A549 (cell line): ENCODE results near the gene GPR37L1. TPM values are rescaled to one million over a fixed set of nuclear protein-coding genes. Genes with fewer than 3 reads are reported as not detected.

Experiments used
- ATAC-seq, 2 experiments: fragments of 200-7000 bp in 1 of 2; fragments of >200 bp in 1 of 2; cut with Nextera tagmentation in 1 of 2; cut with Tn5 transposase in 1 of 2; 3 replicates each; pipeline versions ENCODE4 v1.8.0 to v1.9.1; 2018 to 2020; ENCODE audit warnings: mild to moderate bottlenecking in 1 of 2, moderate library complexity in 1 of 2
- CTCF ChIA-PET: fragments of 300-600 bp; sonication (Branson Sonifier 250); formaldehyde crosslinking; extraction: SDS; loops from one replicate; lab custom pipeline; 2021; ENCODE audit warnings: antibody characterized with exemption, inconsistent platforms; lab: Yijun Ruan, JAX
- POLR2A ChIA-PET: fragments of 350-600 bp; formaldehyde crosslinking; extraction: SDS; loops from one replicate; lab custom pipeline; 2021; ENCODE audit warnings: antibody characterized with exemption, inconsistent platforms; lab: Yijun Ruan, JAX
- DNase-seq, 2 experiments: peaks; one replicate each; pipeline versions ENCODE4 v3.0.0 to v3.0.0-alpha.2; 2011 to 2016; ENCODE audit warnings: low read depth in 1 of 2, low spot score in 1 of 2
- FAIRE-seq: peaks from 2 replicates; lab custom pipeline; 2011; peaks lifted over from hg19 to GRCh38; lab: Jason Lieb, UNC
- H3K27ac ChIP-seq, 2 experiments: fragments of >200 bp; sonication (Bioruptor Twin); formaldehyde crosslinking; 3 replicates each; pipeline ENCODE4 v1.5.1; 2016 to 2017
- H3K4me1 ChIP-seq: fragments of >200 bp; sonication (Bioruptor Twin); formaldehyde crosslinking; 3 replicates; pipeline ENCODE4 v1.6.1; 2016
- H3K4me2 ChIP-seq: fragments of >200 bp; sonication (Bioruptor Twin); formaldehyde crosslinking; 3 replicates; pipeline ENCODE4 v1.6.1; 2016
- H3K4me3 ChIP-seq: fragments of >200 bp; sonication (Bioruptor Twin); formaldehyde crosslinking; 3 replicates; pipeline ENCODE4 v1.5.1; 2016
- H3K9me3 ChIP-seq: fragments of >200 bp; sonication (Bioruptor Twin); formaldehyde crosslinking; 3 replicates; pipeline ENCODE4 v1.6.1; 2016
- CHD4 ChIP-seq: fragments of 200-600 bp; sonication (generic); IDR thresholded peaks from 2 replicates; pipeline ENCODE4 v1.6.1; 2016; ENCODE audit warnings: antibody characterized with exemption, mild to moderate bottlenecking, borderline replicate concordance
- E2F6 ChIP-seq: IDR thresholded peaks from 2 replicates; pipeline ENCODE4 v1.6.1; 2012; ENCODE audit warnings: low read depth, borderline replicate concordance
- FOSB ChIP-seq: fragments of 250-450 bp; sonication (Bioruptor Pico); IDR thresholded peaks from 2 replicates; pipeline ENCODE4 v1.5.0; 2020; ENCODE audit warnings: mild to moderate bottlenecking, moderate library complexity
- FOSL2 ChIP-seq, 2 experiments: fragments of 450-650 bp in 1 of 2; fragments of >200 bp in 1 of 2; sonication (Bioruptor Twin) in 1 of 2; formaldehyde crosslinking; IDR thresholded peaks; 2 replicates each; pipeline versions ENCODE4 v1.5.0 to v1.6.1; 2016 to 2020; ENCODE audit warnings: mild to moderate bottlenecking in 1 of 2, moderate library complexity in 1 of 2
- HDAC2 ChIP-seq: fragments of 200-600 bp; sonication (generic); IDR thresholded peaks from 2 replicates; pipeline ENCODE4 v1.6.1; 2016
- HES2 ChIP-seq: fragments of >200 bp; sonication (Bioruptor Twin); formaldehyde crosslinking; IDR thresholded peaks from 2 replicates; pipeline ENCODE4 v1.6.1; 2016
- HEYL ChIP-seq: fragments of 250-450 bp; sonication (Bioruptor Pico); IDR thresholded peaks from 2 replicates; pipeline ENCODE4 v1.8.0; 2021; ENCODE audit warnings: mild to moderate bottlenecking, moderate library complexity
- MAX ChIP-seq: IDR thresholded peaks from 2 replicates; pipeline ENCODE4 v1.6.1; 2012
- NR3C1 ChIP-seq: fragments of >200 bp; sonication (Bioruptor Twin); formaldehyde crosslinking; IDR thresholded peaks from 3 replicates; pipeline ENCODE4 v1.6.1; 2017
- POLR2AphosphoS2 ChIP-seq: conservative IDR thresholded peaks from 2 replicates; pipeline ENCODE4 v1.6.1; 2012; ENCODE audit warnings: low read length, improper control_type of control experiment, inconsistent platforms
- TP53 ChIP-seq: fragments of 250-450 bp; sonication (Bioruptor Pico); IDR thresholded peaks from 2 replicates; pipeline ENCODE4 v1.5.0; 2021; ENCODE audit warnings: mild to moderate bottlenecking, moderate library complexity
- ZFP36 ChIP-seq: fragments of 450-650 bp; IDR thresholded peaks from 2 replicates; pipeline ENCODE4 v1.6.1; 2014; ENCODE audit warnings: borderline replicate concordance; ENCODE audit not compliant: partially characterized antibody
- WGBS: methylation state at CpG from one replicate; pipeline ENCODE4 v1.1.6; 2017; ENCODE audit errors: missing lambda C conversion rate; 5-methylcytosine and 5-hydroxymethylcytosine counted together
- polyA plus RNA-seq, 4 experiments: library from polyadenylated mRNA; depleted of rRNA in 3 of 4; stranded (reverse); fragments of >200 nt; fragmentation: RNase III in 1 of 4; extraction: RNeasy Plus Mini Kit Qiagen cat#74134 plus additional on column Dnase treatment in 1 of 4; gene quantifications; 2 replicates in 3 of 4; 3 replicates in 1 of 4; pipeline ENCODE4 v1.2.3, GENCODE V29; 2011 to 2017
- TF ChIP-seq, protein P1 (sequence below): fragments of >200 bp; sonication (Bioruptor Twin); formaldehyde crosslinking; IDR thresholded peaks from 3 replicates; pipeline ENCODE4 v1.5.1; 2016
- TF ChIP-seq, protein P2 (sequence below): fragments of 250-450 bp; sonication (Bioruptor Pico); IDR thresholded peaks from 2 replicates; pipeline ENCODE4 v1.5.0; 2020; ENCODE audit warnings: low read depth, mild to moderate bottlenecking, moderate library complexity
- TF ChIP-seq, protein P3 (sequence below): fragments of 450-650 bp; IDR thresholded peaks from 2 replicates; pipeline ENCODE4 v1.6.1; 2014; ENCODE audit warnings: antibody characterized with exemption
- TF ChIP-seq, protein P4 (sequence below): fragments of 150-350 bp; IDR thresholded peaks from 2 replicates; pipeline ENCODE4 v1.6.1; 2014; ENCODE audit warnings: low read depth, mild to moderate bottlenecking, low read length

The GPR37L1 gene
- polyA plus RNA-seq, 2 of the 4 experiments (the other 2 are of a cell fraction), result 0.08 to 0.13 TPM

GRCh38 chr1:202125611-202126010 is 2.9 kb downstream of the GPR37L1 start:
- WGBS, result 85% methylated on average over 8 of the region's 8 CpGs
- no peak overlapping the region for H3K4me3 ChIP-seq
- ATAC-seq, result no peak
- H3K27ac ChIP-seq, result no peak overlapping the region
- DNase-seq, result no peak
- FAIRE-seq, result no peak
- ChIA-PET CTCF (interaction anchor here (0.6 to 31.9 kb wide), 7 partner anchors 7 to 229 kb away, joined by 3 to 1624 read pairs (median 3); partner anchors contain the start of genes ELF3 and RNPEP), POLR2A (interaction anchor here (0.6 to 1.5 kb wide), 2 partner anchors 12 to 115 kb away, joined by 4 read pairs; partner anchors contain the start of gene ELF3)
- TF ChIP-seq E2F6 (no peak), ZFP36 (no peak), TP53 (CRISPR knock-in tag) (no peak), NR3C1 (no peak), FOSL2 (IDR thresholded peaks at IDR 0.05) (no peak), FOSL2 (CRISPR knock-in tag; IDR thresholded peaks at IDR 0.05) (no peak)
- TF ChIP-seq, protein P1, sequence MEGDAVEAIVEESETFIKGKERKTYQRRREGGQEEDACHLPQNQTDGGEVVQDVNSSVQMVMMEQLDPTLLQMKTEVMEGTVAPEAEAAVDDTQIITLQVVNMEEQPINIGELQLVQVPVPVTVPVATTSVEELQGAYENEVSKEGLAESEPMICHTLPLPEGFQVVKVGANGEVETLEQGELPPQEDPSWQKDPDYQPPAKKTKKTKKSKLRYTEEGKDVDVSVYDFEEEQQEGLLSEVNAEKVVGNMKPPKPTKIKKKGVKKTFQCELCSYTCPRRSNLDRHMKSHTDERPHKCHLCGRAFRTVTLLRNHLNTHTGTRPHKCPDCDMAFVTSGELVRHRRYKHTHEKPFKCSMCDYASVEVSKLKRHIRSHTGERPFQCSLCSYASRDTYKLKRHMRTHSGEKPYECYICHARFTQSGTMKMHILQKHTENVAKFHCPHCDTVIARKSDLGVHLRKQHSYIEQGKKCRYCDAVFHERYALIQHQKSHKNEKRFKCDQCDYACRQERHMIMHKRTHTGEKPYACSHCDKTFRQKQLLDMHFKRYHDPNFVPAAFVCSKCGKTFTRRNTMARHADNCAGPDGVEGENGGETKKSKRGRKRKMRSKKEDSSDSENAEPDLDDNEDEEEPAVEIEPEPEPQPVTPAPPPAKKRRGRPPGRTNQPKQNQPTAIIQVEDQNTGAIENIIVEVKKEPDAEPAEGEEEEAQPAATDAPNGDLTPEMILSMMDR, result no peak
- TF ChIP-seq, protein P2, sequence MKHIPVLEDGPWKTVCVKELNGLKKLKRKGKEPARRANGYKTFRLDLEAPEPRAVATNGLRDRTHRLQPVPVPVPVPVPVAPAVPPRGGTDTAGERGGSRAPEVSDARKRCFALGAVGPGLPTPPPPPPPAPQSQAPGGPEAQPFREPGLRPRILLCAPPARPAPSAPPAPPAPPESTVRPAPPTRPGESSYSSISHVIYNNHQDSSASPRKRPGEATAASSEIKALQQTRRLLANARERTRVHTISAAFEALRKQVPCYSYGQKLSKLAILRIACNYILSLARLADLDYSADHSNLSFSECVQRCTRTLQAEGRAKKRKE, result no peak
- H3K9me3 ChIP-seq, result no peaks in the 10 kb centered on the region
- H3K4me2 ChIP-seq, result no peak overlapping the region
- peaks cover 14% of the 10 kb centered on the region; the same call in 1 of the 3 replicates for H3K4me1 ChIP-seq

DNA sequence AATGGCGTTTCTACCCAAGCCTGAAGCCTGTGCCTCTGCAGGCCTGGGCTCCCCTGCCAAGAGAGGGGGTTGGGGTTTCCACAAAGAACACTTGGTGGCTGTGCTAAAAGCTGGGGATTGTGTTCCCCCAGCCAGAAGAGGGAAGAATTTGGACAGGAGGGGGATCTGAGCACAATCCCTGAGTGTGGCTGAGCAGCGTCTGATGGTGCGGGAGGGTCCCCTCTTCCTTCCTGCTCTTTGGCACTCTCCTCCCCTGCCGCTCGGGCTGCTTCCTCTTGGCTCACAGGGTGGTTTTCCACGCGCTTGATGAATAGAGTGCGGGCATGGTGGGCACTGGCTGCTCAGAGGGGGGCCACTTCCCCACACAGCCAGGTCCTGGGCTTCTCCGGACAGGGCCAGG is 3.7 kb downstream of the GPR37L1 start:
- FAIRE-seq (no peak), ATAC-seq (no peak), DNase-seq (no peak)
- Histone ChIP-seq H3K4me2 (no peak overlapping the region), H3K27ac (no peak overlapping the region), H3K4me3 (no peak overlapping the region), H3K4me1 (peaks cover 11% of the 10 kb centered on the region; the same call in 1 of the 3 replicates), H3K9me3 (no peaks in the 10 kb centered on the region)
- ChIA-PET CTCF (interaction anchor here (1.2 to 31.9 kb wide), 4 partner anchors 4 to 154 kb away, joined by 5 to 1624 read pairs (median 209); partner anchors contain the start of genes ELF3, GPR37L1 and RNPEP), POLR2A (no interaction called here)
- WGBS, result 77% methylated on average over 9 of the region's 9 CpGs
- TF ChIP-seq, protein P2, result no peak
- TF ChIP-seq MAX, result no peak
- TF ChIP-seq, protein P3, sequence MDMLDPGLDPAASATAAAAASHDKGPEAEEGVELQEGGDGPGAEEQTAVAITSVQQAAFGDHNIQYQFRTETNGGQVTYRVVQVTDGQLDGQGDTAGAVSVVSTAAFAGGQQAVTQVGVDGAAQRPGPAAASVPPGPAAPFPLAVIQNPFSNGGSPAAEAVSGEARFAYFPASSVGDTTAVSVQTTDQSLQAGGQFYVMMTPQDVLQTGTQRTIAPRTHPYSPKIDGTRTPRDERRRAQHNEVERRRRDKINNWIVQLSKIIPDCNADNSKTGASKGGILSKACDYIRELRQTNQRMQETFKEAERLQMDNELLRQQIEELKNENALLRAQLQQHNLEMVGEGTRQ, result no peak
- no peak for TF ChIP-seq HEYL (CRISPR knock-in tag)
- no peak for TF ChIP-seq HDAC2

DNA sequence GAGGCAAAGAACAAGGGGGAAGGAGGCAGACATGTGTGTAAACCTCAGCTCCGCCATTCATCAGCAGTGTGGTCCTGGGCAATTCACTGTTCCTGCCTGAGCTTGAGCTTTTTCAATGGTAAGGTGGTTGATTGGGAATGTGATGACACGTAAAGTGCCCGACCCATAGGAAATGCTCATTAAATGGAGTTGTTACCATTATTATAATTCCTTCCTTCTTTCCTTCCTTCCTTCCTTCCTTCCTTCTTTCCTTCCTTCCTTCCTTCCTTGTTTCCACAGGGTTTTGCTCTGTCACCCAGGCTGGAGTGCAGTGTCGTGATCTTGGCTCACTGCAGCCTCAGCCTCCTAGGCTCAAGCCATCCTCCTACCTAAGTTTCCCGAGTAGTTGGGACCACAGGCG is 4.3 kb downstream of the GPR37L1 start:
- no peak overlapping the region for H3K4me2 ChIP-seq
- no peaks in the 10 kb centered on the region for H3K9me3 ChIP-seq
- no peak overlapping the region for H3K27ac ChIP-seq
- TF ChIP-seq, protein P4, sequence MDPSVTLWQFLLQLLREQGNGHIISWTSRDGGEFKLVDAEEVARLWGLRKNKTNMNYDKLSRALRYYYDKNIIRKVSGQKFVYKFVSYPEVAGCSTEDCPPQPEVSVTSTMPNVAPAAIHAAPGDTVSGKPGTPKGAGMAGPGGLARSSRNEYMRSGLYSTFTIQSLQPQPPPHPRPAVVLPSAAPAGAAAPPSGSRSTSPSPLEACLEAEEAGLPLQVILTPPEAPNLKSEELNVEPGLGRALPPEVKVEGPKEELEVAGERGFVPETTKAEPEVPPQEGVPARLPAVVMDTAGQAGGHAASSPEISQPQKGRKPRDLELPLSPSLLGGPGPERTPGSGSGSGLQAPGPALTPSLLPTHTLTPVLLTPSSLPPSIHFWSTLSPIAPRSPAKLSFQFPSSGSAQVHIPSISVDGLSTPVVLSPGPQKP, result no peak
- TF ChIP-seq HES2 (no peak), FOSB (CRISPR knock-in tag) (no peak), POLR2AphosphoS2 (no peak), E2F6 (no peak), CHD4 (no peak)
- FAIRE-seq (no peak), DNase-seq (no peak), ATAC-seq (no peak)
- WGBS, result 95% methylated on average over 6 of the region's 6 CpGs
- ChIA-PET POLR2A (interaction anchor here (1.4 kb wide), 1 partner anchor 117 kb away, joined by 5 read pairs; the partner anchor contains the start of gene ELF3), CTCF (interaction anchor here (0.6 to 31.9 kb wide), 4 partner anchors 5 to 194 kb away, joined by 3 to 1624 read pairs (median 209); partner anchors contain the start of genes ELF3, GPR37L1 and RNPEP)
- no peak overlapping the region for H3K4me3 ChIP-seq
- H3K4me1 ChIP-seq, result 0 out of 3 replicates have a peak, but pooled peaks cover 9% of the 10 kb centered on the region
